Activated effector memory CD4-positive, alpha-beta T cell treated with anti-CD3 and anti-CD28 coated beads, Interleukin-2, amount 50 U/mL, for 16 hours (primary cell): Measurements from ENCODE around the gene MTTP.

Experiments
- DNase-seq: peaks from one replicate; pipeline ENCODE4 v3.0.0-alpha.2; 2020

MTTP gene

DNA sequence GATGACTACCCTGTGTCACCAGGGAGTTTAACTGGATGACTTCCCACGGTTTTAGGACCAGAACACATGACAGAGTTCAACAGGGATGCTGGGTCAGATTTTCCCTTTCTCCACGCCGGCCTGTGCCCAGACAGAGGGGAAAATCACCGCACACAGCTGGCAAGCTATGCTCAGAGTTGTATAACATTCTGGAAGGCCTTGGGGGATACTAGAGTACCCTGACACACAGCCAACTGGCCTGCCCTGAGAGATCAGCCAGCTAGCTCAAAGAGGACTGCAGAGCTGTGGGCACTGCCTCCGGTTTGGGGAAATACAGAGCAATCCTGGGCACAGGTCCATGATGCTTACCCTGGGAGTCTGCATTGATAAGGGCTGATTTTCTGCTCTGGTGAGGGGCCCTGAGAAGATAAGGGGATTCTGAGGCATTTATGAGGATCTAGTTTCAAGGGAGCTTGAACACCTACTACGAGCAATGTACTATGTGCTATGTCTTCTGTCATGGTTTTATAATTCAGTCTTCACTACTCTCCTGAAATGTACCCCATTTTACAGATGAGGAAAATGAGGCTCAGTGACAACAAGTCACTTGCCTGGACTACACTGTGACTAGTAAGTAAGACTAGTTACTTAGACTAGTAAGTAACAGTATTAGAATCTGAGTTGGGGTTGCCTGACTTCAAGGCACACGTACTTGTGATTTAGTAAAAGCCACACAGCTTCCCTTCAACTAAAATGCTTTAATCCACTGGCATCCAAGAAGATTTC, 68.3 kb downstream of the MTTP start:
- no peak for DNase-seq

DNA sequence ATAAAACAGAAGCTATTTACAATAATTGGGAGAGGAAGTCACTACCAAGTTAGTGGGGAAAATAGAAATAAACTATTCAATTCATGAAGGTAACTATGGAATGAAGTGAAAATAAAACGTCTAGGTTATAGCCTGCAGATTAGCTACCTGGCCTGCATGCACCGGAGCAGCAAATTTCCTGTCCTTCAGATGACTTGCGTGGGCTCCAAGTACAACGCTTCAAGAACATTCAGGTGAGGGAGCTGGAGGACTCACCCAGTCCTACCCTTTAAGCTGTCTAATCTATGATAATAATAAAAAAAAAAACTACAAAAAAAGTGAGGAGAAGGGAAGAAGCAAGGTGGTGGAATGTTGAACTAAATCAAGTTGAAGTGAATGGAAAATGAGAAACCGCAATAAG, 69.8 kb downstream of the MTTP start:
- DNase-seq = no peak

DNA sequence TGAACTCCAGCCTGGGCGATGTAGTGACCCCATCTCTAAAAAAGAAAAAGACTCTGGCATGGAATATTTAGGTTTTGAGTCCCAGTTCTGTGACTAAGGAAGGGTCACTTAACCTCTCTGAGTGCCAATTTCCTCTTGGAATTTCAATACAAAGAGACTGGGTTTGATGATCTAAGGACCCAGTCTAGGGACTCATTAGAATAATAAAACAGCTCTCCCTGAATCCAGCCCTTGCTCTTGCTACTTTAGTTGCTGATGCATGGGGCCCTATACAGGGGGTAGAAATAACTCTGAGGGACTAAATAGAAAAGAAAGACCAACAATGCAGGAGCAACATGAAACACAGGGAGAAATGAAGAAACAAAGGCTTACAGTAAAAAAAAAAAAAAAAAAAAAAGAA, 70.4 kb downstream of the MTTP start:
- no peak for DNase-seq

DNA sequence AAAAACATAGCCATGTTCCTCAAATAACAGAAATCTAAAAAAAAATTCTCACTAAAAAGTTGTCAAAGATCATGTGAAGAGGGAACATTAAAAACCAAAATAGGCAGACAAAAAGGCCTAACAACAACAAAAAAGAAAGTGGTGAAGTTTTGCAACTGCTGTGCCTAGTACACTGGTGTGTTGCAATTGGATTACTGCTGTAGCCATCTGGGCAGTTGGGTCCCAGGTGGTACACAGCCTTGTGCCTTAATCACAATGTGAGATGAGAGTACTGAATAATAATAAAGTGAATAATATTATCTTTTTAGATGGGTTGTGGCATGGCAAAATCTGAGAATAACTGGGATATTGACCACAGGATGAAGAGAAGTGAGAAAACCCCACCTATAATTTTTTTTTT, 71.0 kb downstream of the MTTP start:
- no peak for DNase-seq

DNA sequence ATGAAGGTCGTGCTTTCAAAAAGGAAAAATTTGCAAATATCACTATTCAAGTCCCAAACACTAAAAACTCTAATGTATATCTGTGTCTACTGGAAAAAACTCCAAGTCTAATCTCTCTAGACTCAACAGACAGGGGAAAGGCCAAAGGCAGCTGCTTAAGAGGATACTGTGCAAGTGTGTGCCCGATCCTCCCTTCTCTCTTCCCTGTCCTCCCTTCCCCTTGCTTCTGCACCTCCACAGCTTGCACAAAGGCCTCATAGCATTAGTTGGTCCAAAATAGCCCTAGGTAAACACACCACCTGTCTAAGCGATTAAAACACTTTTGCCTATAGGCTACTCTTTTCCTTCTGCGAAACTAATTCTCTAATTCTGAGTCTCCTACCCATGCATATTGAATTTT, 72.4 kb downstream of the MTTP start:
- no peak for DNase-seq

DNA sequence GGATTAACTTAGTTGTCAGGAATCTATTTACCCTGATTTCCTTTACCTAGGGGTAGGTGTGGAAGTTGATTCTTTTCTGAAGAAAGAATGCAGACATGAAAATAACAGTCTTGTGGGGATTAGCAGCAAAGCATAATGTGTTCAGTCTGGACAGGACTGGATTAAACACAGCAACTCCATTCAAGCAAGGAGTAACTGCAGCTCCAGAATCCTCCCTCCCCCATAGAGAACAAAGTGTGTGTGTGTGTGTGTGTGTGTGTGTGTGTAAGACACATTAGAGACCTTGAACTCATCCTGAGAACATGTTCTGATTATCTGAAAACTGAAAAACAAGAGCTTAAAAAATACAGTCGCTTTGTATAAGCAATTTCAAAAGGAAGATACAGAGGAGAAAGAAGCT, 73.7 kb downstream of the MTTP start:
- no peak for DNase-seq

DNA sequence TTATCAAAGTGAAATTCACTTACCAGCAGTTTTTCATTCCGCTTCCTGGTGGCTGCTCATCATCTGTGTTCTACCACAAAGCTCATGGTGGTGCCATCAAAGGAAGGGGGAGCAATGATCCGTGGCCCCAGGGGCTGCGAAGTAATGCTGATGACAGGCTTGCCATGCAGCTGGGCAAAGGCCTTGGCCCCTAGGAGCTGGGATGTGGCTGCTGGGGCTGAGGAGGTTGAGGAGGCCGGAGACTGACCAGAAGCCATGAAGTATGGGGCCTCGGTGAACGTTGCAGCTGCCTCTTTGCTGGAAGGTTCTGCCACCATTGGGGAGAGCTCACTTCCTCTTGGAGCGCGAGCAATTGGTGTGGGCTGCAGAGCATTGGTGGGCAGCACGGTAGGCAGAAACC, 74.6 kb downstream of the MTTP start:
- DNase-seq = no peak

DNA sequence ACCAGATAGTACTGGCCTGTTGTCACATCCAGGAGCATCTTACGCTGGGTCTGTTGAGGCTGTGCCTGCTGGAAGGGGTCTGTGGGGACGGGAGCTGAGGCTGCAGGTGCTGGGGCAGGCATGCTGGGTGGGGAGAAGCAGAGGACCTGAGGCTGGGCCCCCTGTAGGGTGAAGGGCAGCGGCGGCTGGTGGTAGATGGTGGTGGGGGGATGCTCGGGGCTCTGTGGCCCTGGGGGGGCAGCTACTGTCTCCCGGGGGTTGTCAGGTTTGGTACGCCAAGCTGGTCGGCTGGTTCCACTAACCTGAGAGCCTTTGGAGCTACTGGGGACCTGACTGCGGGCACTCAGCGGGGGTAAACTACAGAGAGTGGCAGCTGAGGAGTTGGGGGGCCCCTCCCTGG, 75.2 kb downstream of the MTTP start:
- no peak for DNase-seq

DNA sequence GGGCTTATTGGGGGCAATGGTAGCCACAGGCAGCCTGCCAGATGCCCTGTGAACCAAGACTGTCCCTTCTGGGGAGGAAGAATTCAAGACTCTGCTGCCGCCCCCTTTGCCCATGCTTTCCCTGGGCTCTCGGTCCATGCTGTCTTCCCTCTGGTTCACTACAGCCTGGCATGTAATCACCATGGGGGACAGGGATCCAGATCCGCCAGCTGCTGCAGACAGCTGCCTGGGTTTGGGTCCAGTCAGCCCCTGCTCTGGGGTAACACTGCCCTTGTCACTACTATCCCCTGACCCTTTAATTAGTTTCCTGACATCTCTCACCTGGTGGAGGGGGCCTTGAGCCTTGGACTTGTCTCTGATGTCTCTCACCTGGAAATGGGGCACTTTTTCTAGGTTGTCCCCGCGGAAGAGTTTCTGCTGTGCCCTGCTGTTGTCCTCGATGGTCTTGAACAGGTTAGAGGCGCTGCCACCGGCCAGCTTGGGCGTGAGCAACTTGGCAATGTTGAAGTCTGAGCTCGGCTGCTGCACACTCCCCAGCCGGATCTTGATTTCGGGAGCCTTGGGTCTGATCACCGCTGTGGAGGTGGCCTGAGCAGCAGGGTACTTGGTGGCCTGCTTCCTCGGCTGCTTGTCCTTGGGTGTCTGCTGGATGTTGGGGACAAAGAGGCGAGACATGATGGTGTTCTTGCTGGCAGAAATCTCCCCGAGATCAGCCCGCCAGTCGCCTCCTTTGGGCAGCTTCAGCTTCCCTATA, 76.6 kb downstream of the MTTP start:
- DNase-seq = no peak

DNA sequence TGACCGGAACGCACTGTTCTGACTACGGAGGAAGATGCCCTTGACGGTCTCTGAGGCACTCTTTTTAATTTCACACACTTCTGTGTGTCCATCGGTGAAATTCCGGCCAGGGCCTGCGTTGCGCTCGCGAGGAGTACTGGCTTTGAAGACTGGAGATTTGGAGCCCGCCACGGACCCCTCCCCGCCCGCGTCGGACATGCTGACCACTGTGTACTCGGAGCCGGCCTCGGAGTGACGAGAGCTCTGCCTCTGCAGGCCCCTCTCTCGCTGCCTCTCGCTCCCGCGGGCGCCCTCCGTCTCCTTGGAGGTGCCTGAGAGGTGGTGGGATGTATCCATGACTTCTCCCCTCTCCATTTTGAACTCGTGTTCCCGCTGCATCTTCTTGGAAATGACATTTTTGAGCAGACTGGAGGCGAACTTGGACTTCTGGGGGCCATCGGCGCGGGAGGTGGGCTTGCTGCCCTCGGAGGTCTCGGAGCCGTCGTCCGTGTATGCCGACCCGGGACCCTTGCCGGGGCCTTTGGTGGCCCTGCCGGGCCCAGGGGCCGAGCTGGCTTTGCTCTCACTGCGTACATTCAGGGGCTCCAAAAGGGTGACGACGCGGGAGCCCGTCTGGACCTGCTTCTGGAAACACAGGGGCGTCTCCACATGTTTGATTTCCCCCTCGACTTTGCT, 77.3 kb downstream of the MTTP start:
- no peak for DNase-seq

DNA sequence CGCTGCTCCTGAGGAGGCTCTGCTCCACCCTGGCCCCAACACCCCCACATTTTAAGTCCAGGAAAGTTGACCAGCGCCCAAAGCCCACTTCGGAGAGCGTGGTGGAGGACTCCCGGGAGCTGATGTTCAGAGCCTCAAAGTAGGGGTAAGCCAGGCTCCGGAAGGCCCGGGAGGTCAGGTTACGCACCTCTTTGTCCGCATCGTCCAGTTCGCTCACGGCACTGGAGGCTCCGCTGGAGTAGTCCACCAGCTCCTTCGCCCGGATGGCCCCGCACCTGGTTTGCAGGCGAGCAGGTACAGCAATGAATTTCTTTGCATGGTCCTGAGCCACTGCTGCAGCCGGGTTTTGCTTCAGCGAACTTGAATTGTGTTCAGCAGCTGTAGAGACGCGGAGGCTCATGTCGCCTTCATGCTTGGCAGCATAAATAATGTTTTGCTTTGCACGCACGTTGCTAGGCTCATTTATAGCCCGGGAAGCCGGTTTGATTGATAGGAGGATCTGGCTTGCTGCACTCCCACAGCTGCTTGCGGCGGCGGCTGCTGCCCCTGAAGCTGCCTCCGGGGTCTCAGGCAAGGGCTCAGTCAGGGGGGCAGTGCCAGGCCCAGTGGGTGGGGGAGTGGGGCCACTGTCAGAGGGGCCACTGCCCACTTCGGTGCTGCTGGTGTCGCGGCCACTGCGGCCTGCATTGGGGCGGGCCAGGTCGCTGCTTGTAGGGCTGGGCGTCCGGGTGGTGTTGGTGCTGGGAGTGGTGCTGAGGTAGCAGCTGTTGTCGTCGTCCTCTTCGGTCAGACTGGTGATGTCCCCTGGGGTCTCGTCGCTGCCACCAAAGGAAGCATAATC, 78.2 kb downstream of the MTTP start:
- DNase-seq = no peak

DNA sequence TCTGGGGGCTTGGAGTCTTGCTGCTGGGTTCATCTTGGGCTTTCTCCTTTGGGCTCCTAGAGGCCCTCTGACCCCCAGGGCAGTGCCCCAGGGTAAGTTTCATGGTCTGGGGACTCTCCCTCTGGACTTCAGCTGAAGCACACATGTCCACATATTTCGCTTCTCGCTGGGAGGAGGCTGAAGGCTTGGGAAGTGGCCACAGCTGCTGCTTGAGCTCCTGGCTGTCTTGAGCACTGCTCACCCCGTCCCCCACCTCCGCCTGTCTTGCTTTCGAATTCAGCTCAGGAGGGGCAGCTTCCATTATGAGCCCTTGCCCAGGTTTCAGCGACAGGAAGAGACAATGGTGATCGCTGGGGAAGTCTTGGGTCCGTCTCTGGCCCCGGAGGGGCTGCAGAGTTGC, 79.3 kb downstream of the MTTP start:
- no peak for DNase-seq

DNA sequence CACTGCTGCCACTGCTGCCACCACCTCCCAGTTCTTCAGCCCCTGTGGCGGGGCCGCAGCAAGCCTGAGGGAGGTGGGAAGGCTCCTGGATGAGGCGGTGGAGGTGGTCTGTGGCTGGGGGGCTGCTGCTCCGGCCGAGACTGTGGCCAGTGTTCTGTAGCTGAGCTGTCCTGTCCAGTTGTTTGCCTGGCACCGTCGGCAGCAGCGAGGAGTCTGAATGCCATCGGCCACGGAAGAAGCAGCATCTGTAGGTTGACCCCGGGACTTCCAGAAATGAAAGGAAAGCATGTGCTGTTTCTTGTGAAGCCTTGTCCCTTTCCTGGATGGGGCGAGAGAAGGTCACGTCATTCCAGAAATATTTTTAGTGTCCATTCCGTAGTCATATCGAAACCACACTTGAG, 79.7 kb downstream of the MTTP start:
- no peak for DNase-seq

DNA sequence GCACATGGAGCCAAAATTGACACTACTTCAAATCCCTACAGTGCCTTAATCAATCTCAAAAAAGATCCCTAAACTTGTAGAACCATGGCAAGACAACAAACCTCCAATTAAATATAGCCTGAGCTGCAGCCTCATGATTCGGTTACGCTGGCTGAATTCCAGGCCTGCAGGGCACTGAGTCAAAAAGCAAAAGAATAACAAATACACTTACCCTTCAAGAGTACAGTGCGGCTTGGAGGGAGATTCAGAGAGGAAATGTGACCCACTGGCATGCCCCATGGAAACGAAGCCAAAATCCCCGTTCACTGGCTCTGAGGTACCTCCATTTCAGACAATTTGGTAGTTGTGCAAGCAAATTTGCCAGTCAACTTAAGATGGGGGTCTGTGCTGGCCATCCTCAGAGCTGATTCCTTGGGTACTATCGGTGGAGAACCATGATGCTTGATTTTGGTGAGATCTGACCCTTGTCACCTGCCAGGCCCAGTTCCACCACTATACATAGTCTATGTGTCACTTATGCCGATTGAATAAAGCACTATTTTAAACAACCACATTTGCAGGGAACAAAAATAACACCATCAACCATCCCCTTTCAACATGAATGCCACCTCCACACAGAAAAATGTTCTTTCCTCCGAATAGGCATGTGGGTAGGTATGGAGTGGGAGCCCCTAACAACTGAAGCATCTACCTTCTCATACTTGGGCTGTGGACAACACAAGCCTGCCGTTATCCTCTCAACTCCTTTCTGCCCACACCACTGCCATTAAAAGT, 80.9 kb downstream of the MTTP start:
- DNase-seq = no peak

DNA sequence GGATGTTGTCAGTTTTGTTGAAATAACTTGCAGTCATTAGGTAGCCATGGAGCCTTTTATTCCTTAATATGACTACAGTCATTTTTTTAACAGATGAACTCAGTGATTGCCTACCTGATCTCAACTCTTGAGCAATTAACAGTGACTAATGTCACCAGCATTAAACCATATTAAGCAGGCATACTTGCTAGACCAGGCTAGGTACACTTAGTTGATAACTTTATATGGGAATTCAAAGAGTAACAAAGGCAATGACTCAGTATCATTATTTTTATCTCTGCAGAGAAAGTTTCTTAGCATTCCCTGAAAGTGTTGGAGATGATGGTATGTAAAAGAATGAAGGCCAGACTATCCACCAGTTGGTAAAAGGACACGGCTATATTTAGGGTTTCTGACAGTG, 83.2 kb downstream of the MTTP start, which contains the start of gene C4orf54:
Gene C4orf54 (minus strand): TSS at position 31 of the 400 bp plus-strand sequence. CDS start 3,180 bp downstream, outside the sequence.
- DNase-seq = no peak

DNA sequence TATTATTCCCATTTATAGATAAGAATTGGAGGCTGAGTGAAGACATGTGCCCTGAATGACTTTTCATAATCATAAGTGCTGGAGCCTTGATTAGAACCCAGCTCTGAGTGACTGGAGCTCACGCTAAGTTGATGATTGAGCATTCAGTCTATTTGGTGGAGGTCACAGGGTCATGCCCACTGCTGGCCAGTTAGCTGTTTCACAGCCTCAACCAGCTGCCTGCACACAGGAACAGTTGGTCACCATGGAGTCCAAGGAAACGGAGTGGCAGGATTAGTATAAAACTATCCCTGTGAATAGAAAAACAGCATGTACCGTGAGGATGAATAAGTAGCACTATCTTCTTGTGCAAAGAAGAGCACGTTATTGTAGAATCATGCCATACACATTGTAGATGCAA, 84.0 kb downstream of the MTTP start:
- no peak for DNase-seq

DNA sequence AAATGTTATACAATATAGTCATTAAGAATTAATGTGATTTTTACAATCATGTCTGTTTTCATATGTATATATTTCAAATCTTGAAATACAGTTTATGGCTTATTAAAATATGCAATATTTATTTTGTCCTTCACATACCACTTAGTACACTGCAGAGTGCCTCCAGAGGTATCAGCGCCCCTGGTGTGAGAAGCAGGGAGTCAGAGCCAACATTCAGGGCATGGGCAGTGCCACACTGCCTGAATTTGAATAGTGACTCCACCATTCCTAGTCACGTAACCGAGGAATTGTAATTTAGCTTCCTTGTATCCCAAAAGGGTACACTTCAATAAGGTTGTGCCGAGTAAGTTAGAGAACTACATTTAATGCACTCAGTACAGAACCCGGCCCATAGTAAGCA, 87.3 kb downstream of the MTTP start:
- no peak for DNase-seq

DNA sequence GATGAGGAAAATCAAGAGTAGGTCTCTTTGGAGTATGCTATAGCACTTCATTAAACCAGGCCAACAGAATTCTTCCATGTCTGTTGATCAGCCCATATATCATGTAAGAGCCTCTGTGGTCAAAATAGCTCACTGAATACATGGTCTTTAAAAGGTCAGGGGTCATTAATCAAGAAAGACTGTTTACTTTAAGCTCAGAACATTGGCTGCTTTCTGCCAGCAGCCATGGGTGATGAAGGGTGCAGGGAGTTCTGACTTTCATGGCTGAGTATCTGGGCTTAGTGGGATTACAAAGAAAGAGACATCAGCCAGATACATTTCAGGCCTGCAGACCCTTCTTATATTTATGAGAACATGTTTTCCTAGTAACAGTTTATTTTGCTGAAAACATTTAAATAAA, 90.1 kb downstream of the MTTP start:
- DNase-seq = no peak

DNA sequence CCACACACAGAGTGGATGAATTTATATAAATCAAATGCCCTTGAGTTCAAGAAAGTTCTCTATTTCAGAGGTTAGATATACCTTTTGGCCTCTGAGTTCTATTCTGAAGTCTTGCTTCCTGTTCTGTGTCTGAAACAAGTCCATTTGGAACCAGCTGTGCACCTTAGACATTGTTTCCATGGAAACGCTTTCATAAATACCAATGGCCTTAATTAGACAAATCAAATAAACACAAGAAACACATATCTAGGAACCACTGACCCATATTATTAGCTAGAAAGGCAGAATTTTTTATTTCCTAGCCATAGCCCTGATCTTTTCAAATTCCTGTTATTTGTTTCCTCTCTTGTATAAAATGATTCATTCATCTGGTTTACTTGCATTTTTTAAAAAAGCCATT, 91.4 kb downstream of the MTTP start:
- DNase-seq = no peak

DNA sequence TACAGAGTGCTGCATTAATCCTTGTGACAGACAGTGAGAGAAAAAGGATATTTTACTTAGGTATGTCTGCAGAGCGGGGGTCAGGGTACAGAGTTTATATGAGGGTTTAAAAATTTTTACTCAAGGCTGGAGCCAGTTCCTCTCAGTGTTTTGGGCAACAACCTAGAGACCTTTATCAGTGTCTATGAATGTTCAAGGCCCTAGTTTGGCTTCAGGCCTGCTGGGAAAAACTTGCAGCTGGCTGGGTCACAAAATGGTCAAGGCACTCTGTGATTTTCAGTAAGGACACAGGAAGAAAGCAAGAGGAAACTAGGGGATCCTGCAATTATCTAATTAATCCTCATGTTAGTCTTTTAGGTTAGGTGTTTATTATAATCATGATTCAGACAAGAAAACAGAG, 93.8 kb downstream of the MTTP start:
- no peak for DNase-seq

DNA sequence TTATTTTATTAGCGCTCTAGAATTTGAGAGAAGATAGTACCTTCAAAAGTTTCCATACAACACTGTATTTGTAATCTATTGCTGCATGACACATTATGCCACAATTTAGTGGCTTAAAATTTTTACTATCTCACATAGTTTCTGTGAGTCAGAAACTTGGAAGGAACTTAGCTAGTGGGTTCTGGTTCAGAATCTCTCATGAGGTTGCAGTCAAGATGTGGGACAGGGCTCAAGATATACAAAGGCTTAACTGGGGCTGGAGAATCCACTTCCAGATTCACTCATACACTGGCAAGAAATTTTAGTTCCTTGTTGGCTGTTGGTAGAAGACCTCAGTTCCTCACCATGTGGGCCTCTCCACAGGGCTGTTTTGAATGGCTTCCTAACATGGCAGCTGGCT, 94.5 kb downstream of the MTTP start:
- DNase-seq = no peak

DNA sequence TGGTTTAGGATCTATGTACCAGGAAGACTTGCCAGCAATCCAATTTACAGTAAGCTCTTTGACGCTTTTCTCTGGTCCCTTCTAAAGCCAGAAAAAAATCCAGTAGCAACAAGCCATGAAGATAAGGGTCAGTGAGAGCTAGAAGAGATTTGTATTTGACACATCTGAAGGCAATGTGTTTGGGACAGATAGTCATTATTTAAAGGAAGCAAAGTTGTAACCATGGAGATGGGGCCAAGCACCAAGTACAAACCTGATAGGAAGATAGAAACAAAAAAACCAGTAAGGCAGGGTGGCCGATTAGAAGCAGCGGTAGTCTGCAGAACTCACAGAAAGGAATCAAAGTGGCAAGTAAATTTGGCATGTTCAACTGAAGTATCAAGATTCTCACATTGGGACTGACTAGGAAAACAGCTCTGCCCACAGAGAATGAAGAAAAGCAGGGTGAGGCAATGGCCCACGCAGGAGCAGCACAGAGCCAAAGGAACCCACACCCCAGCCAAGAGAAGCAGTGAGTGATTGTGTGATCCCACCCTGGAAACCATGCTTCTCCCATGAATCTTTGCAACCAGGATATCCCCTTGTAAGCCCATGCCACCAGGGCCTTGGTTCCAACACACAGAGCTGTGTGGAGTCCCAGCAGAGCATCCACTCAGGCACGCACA, 95.9 kb downstream of the MTTP start:
- no peak for DNase-seq
